Hematopoietic multipotent progenitor cell treated with erythropoietin and hydrocortisone succinate and interleukin-3 and kit ligand, for 17 days (in vitro differentiated cells): ENCODE results near the gene RP9.

Experiments
- DNase-seq: peaks from one replicate; pipeline ENCODE4 v3.0.0-alpha.2; 2015; ENCODE audit warnings: low spot score

Gene RP9

GRCh38 chr7:33109005-33109757 is at the start of gene RP9:
Gene RP9 (minus strand): TSS chr7:33109404. CDS start chr7:33109372, 32 bp downstream.
- DNase-seq = peak; percentile 74

- no peak for DNase-seq
These were observed 48.6 kb upstream of the RP9 start for GRCh38 chr7:33157781-33158180.

- DNase-seq = no peak
These were observed 48.1 kb upstream of the RP9 start for GRCh38 chr7:33157311-33157710.

- DNase-seq = no peak
These were observed 47.2 kb upstream of the RP9 start for GRCh38 chr7:33156441-33156840.

- no peak for DNase-seq
These were observed 46.6 kb upstream of the RP9 start for GRCh38 chr7:33155811-33156210.

GRCh38 chr7:33152087-33152486 is 42.9 kb upstream of the RP9 start:
- DNase-seq = no peak

- DNase-seq = no peak
These were observed 36.0 kb upstream of the RP9 start for GRCh38 chr7:33145156-33145555.

GRCh38 chr7:33143996-33144718 is 35.0 kb upstream of the RP9 start:
- no peak for DNase-seq

- DNase-seq = no peak
These were observed 33.4 kb upstream of the RP9 start for GRCh38 chr7:33142585-33142984.

GRCh38 chr7:33137103-33137502 is 27.9 kb upstream of the RP9 start:
- no peak for DNase-seq

GRCh38 chr7:33130184-33130583 is 21.0 kb upstream of the RP9 start:
- no peak for DNase-seq

GRCh38 chr7:33129806-33130153 is 20.6 kb upstream of the RP9 start:
- DNase-seq = no peak

GRCh38 chr7:33128990-33129805 is 20.0 kb upstream of the RP9 start, which contains the start of gene BBS9:
Gene BBS9 (plus strand): TSS chr7:33129564. CDS start chr7:33146253, 16,689 bp downstream.
- DNase-seq = peak; percentile 94

GRCh38 chr7:33128631-33128989 is 19.4 kb upstream of the RP9 start:
- DNase-seq = no peak

GRCh38 chr7:33127085-33127484 is 17.9 kb upstream of the RP9 start:
- no peak for DNase-seq

- no peak for DNase-seq
These were observed 9.2 kb upstream of the RP9 start for GRCh38 chr7:33118383-33118782.

- DNase-seq = no peak
These were observed 5.8 kb upstream of the RP9 start for GRCh38 chr7:33114976-33115375.

- DNase-seq = no peak
These were observed 2.4 kb upstream of the RP9 start for GRCh38 chr7:33111614-33112013.

- peak; percentile 17 for DNase-seq
These were observed 594 bp upstream of the RP9 start for GRCh38 chr7:33109758-33110238.

GRCh38 chr7:33108554-33109004 is 625 bp downstream of the RP9 start:
- DNase-seq = no peak

GRCh38 chr7:33107136-33108066 is 1.8 kb downstream of the RP9 start:
- DNase-seq = peak; percentile 52
